Skeletal muscle tissue (tissue), 4 donors: ENCODE data around the gene NOL12. TPM values are rescaled to one million over a fixed set of nuclear protein-coding genes. Genes with fewer than 3 reads are reported as not detected.

Experiments used
- H3K27ac ChIP-seq: one replicate; pipeline ENCODE4 v1.7.0; 2013; ENCODE audit warnings: mild to moderate bottlenecking, low read depth, low read length, inconsistent platforms
- H3K27me3 ChIP-seq, 3 donors: one replicate each; pipeline ENCODE4 v1.7.0; 2013; ENCODE audit warnings: low read length in 3 of 3; ENCODE audit not compliant: control insufficient read depth in 3 of 3, insufficient read depth in 3 of 3
- H3K36me3 ChIP-seq, 3 donors: one replicate each; pipeline ENCODE4 v1.7.0; 2013; ENCODE audit warnings: low read length in 3 of 3; ENCODE audit not compliant: control insufficient read depth in 3 of 3, insufficient read depth in 3 of 3
- H3K4me1 ChIP-seq, 3 donors: one replicate each; pipeline ENCODE4 v1.7.0; 2013; ENCODE audit warnings: low read length in 3 of 3, mild to moderate bottlenecking in 3 of 3; ENCODE audit not compliant: control insufficient read depth in 3 of 3, insufficient read depth in 3 of 3
- H3K4me3 ChIP-seq, 3 donors: one replicate each; pipeline ENCODE4 v1.7.0; 2013; ENCODE audit warnings: low read length in 3 of 3
- H3K9ac ChIP-seq, 3 donors: one replicate each; pipeline ENCODE4 v1.7.0; 2013; ENCODE audit warnings: low read length in 3 of 3, mild to moderate bottlenecking in 3 of 3, moderate library complexity in 2 of 3, low read depth in 1 of 3
- H3K9me3 ChIP-seq, 3 donors: one replicate each; pipeline ENCODE4 v1.7.0; 2013; ENCODE audit warnings: low read length in 3 of 3; ENCODE audit not compliant: control insufficient read depth in 3 of 3
- total RNA-seq: library from RNA; depleted of rRNA; stranded (reverse); fragments of >200 nt; gene quantifications from one replicate; pipeline ENCODE4 v1.2.3, GENCODE V29; 2014
- donor health status: Osteomylitis.

Gene NOL12
- total RNA-seq, 1 donor from 2014 or later = 7.8 TPM

DNA sequence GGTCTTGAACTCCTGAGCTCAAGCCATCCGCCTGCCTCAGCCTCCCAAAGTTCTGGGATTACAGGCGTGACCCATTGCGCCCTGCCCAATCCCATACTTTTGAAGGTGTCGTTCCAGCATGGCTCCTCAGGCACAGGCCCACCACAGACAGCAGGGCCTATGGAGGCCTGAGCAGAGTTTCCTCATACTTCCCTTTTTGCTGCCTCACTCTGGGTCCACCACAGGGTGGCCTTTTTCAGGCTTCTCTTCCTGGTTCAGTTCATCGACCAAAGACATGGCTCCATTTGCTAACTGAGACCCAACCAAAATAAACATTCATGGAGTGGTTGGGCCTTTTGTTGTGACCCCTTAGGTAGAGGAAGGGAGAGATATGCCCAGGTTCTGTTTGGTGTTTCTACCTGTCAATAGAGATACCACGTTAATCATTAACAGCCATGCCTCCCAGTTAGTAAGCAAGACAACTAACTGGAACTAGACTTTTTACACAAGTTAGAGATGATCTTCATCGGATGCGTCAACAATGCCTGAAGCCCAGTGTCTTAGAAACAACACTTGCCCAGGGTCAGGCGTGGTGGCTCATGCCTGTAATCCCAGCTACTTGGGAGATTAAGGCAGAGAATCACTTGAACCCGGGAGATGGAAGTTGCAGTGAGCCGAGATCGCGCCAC, 45.8 kb downstream of the NOL12 start:
- Histone ChIP-seq H3K9me3 (no peaks in the 10 kb centered on the region), H3K27ac (no peak overlapping the region), H3K4me1 (peaks cover 3 to 10% (median 8%) of the 10 kb centered on the region in 3 donors), H3K9ac (no peak overlapping the region), H3K27me3 (no peaks in the 10 kb centered on the region), H3K4me3 (no peak overlapping the region), H3K36me3 (no peaks in the 10 kb centered on the region)

DNA sequence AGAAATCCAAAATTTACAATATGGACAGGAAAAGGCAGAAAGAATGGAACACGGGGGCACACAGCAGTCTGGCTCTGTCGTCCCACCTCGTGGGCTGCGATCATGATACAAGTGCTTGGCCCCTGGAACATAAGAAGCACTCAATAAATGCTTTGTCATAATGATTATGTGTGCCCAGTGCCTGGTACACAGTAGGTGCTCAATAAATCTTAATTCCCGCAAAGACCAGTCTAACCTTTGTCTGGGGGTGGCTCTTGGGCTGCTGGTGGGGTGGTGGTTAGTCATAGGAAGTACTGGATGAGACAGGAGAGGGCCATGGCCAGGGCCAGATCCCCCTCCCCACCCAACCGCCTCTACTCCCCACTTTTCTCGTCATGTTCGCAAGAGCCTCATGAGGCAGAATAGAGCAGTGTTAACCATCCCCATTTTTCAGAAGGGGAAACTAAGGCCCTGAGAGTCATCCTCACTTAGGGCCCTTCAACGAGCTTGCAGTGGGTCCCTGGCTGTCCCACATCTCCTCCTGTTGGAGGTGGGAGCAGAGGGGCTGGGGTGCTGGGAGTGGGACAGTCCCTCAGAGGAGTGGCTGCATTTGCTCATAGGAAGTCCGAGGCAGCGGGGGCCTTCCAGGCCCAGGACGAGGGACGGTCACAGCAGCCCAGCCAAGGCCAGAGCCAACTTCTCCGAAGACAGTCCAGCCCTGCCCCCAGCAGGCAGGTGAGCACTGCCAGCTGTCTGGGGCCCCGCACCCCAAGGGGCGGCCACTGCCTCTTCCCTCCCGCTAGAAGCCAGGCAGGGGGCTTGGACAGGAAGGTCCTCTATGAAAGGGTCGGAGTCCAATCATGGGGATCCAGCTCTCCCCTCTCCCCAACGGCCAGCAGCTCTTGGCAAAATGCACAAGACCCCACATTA, 46.8 kb downstream of the NOL12 start:
- Histone ChIP-seq H3K36me3 (no peaks in the 10 kb centered on the region), H3K4me1 (peaks cover 3 to 5% (median 4%) of the 10 kb centered on the region in 3 donors), H3K4me3 (no peak overlapping the region), H3K9ac (no peak overlapping the region), H3K27ac (no peak overlapping the region), H3K9me3 (no peaks in the 10 kb centered on the region), H3K27me3 (no peaks in the 10 kb centered on the region)

DNA sequence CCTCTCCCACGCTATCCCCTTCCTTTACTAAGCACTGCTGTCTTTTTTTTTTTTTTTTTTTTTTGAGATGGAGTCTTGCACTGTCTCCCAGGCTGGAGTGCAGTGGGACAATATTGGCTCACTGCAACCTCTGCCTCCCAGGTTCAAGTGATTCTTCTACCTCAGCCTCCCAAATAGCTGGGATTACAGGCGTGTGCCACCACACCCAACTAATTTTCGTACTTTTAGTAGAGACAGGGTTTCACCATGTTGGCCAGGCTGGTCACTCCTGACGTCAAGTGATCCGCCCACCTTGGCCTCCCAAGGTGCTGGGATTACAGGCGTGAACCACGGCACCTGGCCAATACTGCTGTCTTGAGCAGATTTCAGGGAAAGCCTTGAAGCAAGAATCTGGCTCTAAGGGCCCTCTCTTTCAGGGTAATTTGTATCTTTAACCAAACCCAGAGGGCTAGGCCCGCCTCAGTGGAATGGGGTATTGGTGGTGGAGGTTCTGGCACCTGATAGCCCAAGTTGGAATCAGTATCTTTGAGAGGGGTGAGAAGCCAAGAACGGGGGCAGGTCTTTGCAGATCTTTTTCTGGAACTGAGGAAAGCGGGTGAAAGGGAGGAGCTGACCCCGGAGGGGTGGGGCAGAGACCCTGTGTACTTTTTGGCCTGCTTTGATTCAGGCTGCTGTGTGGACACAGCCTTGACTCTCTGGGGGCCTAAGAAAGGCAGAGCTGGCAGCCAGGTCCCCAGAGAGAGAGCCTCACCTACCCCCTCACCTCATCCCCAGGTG, 47.7 kb downstream of the NOL12 start:
- Histone ChIP-seq H3K9me3 (no peaks in the 10 kb centered on the region), H3K4me3 (no peak overlapping the region), H3K27me3 (no peaks in the 10 kb centered on the region), H3K4me1 (peaks cover 0 to 4% (median 0%) of the 10 kb centered on the region in 3 donors), H3K27ac (no peak overlapping the region), H3K9ac (no peak overlapping the region), H3K36me3 (no peaks in the 10 kb centered on the region)

DNA sequence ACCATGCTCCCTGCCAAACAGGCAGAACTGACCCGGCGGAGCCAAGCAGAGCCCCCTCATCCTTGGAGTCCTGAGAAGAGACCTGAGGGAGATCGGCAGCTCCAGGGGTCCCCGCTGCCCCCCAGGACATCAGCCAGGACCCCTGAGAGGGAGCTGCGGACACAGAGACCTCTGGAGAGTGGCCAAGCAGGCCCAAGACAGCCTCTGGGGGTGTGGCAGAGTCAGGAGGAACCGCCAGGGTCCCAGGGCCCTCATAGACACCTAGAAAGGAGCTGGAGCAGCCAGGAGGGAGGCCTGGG, 48.2 kb downstream of the NOL12 start:
- H3K27ac ChIP-seq = no peak overlapping the region
- no peaks in the 10 kb centered on the region for H3K36me3 ChIP-seq
- H3K4me1 ChIP-seq = peaks cover 0 to 7% (median 2%) of the 10 kb centered on the region in 3 donors
- no peaks in the 10 kb centered on the region for H3K27me3 ChIP-seq
- H3K4me3 ChIP-seq = no peak overlapping the region
- H3K9me3 ChIP-seq = no peaks in the 10 kb centered on the region
- H3K9ac ChIP-seq = no peak overlapping the region

DNA sequence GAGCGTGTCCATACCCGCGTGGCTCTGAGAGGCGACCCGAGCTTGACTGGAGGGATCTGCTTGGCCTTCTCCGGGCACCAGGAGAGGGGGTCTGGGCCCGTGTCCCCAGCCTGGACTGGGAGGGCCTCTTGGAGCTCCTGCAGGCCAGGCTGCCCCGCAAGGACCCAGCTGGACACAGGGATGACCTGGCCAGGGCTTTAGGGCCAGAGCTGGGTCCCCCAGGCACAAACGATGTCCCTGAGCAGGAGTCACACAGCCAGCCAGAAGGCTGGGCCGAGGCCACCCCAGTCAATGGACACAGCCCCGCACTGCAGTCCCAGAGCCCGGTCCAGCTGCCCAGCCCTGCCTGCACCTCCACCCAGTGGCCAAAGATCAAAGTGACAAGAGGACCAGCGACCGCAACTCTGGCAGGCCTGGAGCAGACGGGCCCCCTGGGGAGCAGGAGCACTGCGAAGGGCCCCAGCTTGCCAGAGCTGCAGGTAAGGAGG, 48.9 kb downstream of the NOL12 start:
- Histone ChIP-seq H3K9ac (peak overlapping the region in 1 of 3 donors; percentile 8), H3K4me3 (no peak overlapping the region), H3K9me3 (no peaks in the 10 kb centered on the region), H3K4me1 (peaks cover 3 to 12% (median 9%) of the 10 kb centered on the region in 3 donors), H3K27me3 (peaks cover 0 to 3% (median 0%) of the 10 kb centered on the region in 3 donors), H3K27ac (no peak overlapping the region), H3K36me3 (no peaks in the 10 kb centered on the region)

DNA sequence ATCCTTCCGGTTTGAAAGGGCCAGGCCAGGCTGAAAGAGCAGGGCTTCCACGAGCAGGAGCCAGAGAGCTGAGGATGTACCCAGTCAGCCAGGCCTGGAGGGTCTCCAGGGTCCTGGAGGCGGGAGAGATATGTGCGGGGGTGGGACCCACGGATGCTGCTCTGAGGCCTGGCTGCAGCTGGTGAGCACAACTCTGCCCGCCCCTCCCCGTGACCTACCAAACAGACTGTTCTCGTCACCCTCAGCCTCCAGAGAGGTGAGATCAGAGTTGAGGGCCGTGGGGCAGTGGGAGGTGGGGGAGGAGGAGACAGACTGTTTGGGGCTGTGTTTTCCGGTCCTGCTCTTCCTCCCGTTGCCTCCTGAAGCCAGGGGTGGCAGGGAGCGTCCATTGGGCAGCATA, 52.9 kb downstream of the NOL12 start:
- H3K27ac ChIP-seq = peak overlapping the region; percentile 33
- peaks cover 14 to 30% (median 27%) of the 10 kb centered on the region in 3 donors for H3K4me1 ChIP-seq
- H3K4me3 ChIP-seq = no peak overlapping the region
- H3K9ac ChIP-seq = peak overlapping the region in 1 of 3 donors; percentile 33
- H3K9me3 ChIP-seq = no peaks in the 10 kb centered on the region
- H3K36me3 ChIP-seq = no peaks in the 10 kb centered on the region
- peaks cover 0 to 9% (median 3%) of the 10 kb centered on the region in 3 donors for H3K27me3 ChIP-seq

DNA sequence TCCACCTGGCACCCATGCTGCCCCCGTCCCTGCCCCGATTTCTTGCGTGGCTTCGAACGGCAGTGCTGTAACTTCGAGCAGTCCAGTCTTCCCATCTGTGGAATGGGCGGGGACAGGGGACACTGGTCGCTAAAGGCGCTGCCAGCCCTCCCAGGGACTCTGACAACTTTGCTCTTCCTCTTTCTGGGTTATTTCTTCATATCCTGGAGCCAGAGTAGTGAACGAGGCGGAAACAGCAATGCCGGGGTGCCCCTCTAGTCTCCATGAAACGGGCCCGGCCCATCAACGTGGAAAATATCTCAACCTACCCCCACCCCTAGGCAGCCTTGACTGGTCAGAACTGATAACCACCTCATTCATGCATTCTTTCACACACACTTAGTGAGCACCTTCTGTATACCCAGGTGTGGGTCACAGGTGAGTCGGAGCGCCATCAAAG, 53.5 kb downstream of the NOL12 start:
- peak overlapping the region in 1 of 3 donors; percentile 33 for H3K9ac ChIP-seq
- no peaks in the 10 kb centered on the region for H3K36me3 ChIP-seq
- peaks cover 0 to 9% (median 3%) of the 10 kb centered on the region in 3 donors for H3K27me3 ChIP-seq
- peaks cover 14 to 30% (median 27%) of the 10 kb centered on the region in 3 donors for H3K4me1 ChIP-seq
- H3K4me3 ChIP-seq = no peak overlapping the region
- H3K9me3 ChIP-seq = no peaks in the 10 kb centered on the region
- peak overlapping the region; percentile 33 for H3K27ac ChIP-seq

DNA sequence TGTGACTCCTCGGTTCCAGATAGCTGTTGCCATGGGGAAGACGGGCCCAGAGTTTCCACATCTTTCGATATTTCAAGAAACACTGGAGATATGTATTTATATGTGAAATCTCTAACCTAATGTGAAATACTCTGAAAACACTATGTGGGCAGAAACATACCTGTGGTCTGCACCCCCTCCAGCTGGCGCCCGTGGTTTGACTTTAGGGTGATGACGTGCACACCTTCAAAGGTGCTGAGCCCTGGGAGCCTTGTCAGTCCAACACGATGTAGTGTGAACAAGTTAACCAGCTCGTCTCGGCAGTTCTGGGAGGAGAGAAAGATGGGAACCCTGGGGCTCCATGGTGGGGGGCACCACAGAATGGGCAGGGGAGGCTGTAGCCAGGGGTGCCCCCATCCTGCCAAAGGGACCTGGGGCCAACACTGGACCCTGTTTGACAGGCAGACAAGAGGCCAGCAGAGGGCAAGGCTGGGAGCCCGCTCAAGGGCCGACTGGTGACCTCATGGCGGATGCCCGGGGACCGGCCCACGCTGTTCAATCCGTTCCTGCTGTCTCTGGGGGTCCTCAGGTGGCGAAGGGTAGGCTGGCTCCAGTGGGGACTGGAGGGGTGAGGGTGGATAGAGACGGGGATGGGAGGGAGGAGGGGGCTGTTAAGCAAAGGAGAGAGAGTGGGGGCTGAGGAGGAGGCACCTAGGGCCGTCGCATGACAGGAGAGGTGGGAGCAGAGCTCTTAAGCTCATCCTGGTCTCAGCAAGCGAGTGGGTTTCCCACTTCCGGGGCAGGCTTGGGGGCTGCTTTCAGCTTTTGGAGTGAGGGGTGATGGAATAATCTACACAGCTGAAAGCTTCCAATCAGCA, 54.5 kb downstream of the NOL12 start:
- Histone ChIP-seq H3K4me3 (no peak overlapping the region), H3K4me1 (peaks cover 20 to 36% (median 28%) of the 10 kb centered on the region in 3 donors)

DNA sequence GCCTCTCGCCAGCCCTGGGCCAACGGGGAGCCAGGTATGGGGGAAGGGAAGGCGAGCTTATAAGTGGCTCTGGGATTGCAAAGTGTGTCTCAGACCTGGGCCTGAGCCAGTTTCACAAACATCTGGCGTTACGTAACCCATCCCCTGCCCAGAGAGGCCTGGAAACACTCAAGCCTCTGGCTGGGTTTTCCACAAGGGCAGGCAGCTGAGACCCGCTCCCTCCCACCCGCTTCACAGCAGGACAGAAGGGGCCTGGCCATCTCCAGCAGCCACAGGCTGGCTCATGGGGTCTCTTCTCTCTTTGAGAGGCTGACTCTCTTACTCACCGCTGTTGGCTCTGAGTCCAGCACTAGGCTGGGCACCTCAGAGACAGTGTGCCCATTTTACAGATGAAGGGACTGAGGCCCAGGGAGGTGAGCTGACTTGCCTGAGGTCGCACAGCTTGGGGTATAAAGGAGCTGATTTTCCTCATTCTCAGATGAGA, 55.2 kb downstream of the NOL12 start:
- H3K4me1 ChIP-seq = peaks cover 20 to 36% (median 28%) of the 10 kb centered on the region in 3 donors

More for the DNA sequence above, 54.5 kb downstream of the NOL12 start:
- H3K9me3 ChIP-seq = no peaks in the 10 kb centered on the region
- no peak overlapping the region for H3K27ac ChIP-seq
- no peak overlapping the region for H3K9ac ChIP-seq
- H3K27me3 ChIP-seq = peaks cover 0 to 9% (median 3%) of the 10 kb centered on the region in 3 donors
- H3K36me3 ChIP-seq = no peaks in the 10 kb centered on the region

More for the DNA sequence above, 55.2 kb downstream of the NOL12 start:
- H3K27me3 ChIP-seq = peaks cover 0 to 9% (median 3%) of the 10 kb centered on the region in 3 donors
- H3K9me3 ChIP-seq = no peaks in the 10 kb centered on the region
- no peak overlapping the region for H3K9ac ChIP-seq
- peak overlapping the region; percentile 40 for H3K27ac ChIP-seq
- H3K4me3 ChIP-seq = no peak overlapping the region
- H3K36me3 ChIP-seq = no peaks in the 10 kb centered on the region
